Measurements from ENCODE around the gene UNC93A.

- TF ChIP-seq, protein P1, sequence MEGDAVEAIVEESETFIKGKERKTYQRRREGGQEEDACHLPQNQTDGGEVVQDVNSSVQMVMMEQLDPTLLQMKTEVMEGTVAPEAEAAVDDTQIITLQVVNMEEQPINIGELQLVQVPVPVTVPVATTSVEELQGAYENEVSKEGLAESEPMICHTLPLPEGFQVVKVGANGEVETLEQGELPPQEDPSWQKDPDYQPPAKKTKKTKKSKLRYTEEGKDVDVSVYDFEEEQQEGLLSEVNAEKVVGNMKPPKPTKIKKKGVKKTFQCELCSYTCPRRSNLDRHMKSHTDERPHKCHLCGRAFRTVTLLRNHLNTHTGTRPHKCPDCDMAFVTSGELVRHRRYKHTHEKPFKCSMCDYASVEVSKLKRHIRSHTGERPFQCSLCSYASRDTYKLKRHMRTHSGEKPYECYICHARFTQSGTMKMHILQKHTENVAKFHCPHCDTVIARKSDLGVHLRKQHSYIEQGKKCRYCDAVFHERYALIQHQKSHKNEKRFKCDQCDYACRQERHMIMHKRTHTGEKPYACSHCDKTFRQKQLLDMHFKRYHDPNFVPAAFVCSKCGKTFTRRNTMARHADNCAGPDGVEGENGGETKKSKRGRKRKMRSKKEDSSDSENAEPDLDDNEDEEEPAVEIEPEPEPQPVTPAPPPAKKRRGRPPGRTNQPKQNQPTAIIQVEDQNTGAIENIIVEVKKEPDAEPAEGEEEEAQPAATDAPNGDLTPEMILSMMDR (conservative IDR thresholded peaks at IDR 0.05; ENCODE audit: low read depth, low read length) = no peak
- TF ChIP-seq EZH2 (IDR thresholded peaks at IDR 0.05; ENCODE audit: borderline replicate concordance, low read depth, low read length, poor library complexity, severe bottlenecking) = no peak
These were observed 16.8 kb upstream of the UNC93A start for GRCh38 chr6:167274270-167274669.

All from A673 (cell line).